Loucy (cell line): Measurements from ENCODE around the gene INTS6.

Experiments
- EZH2phosphoT487 ChIP-seq: fragments of 200-600 bp; IDR thresholded peaks from 2 replicates; pipeline ENCODE4 v1.6.1; 2018; ENCODE audit warnings: antibody characterized with exemption, mild to moderate bottlenecking, moderate library complexity, borderline replicate concordance
- TF ChIP-seq, protein P1 (sequence below): fragments of 200-600 bp; sonication (generic); conservative IDR thresholded peaks from 2 replicates; pipeline ENCODE4 v1.5.1; 2014; ENCODE audit warnings: mild to moderate bottlenecking, antibody characterized with exemption, low read length

DNA sequence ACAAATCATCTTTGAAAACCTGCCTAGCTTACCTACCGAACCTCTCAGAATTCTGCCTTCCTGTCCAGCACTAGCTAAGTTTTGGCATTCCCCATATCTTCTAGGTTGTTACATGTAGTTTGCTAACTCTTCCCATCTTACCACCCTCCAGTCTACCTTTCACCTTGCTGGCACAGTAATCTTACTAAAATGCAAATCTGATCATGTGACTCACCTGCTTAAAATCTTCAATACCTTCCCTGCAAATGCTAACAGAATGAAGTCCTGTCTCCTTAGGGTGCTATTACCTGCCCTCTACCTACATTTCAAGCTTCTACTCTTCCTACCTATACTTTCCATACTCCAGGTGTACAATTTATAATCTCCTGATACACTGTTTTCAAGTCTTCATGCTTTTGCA, 30.4 kb downstream of the INTS6 start:
- TF ChIP-seq, protein P1, sequence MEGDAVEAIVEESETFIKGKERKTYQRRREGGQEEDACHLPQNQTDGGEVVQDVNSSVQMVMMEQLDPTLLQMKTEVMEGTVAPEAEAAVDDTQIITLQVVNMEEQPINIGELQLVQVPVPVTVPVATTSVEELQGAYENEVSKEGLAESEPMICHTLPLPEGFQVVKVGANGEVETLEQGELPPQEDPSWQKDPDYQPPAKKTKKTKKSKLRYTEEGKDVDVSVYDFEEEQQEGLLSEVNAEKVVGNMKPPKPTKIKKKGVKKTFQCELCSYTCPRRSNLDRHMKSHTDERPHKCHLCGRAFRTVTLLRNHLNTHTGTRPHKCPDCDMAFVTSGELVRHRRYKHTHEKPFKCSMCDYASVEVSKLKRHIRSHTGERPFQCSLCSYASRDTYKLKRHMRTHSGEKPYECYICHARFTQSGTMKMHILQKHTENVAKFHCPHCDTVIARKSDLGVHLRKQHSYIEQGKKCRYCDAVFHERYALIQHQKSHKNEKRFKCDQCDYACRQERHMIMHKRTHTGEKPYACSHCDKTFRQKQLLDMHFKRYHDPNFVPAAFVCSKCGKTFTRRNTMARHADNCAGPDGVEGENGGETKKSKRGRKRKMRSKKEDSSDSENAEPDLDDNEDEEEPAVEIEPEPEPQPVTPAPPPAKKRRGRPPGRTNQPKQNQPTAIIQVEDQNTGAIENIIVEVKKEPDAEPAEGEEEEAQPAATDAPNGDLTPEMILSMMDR = no peak
- TF ChIP-seq EZH2phosphoT487 = no peak
